Kidney (tissue), 14 donors: Measurements from ENCODE around the gene EEF1AKMT3. TPM values are rescaled to one million over a fixed set of nuclear protein-coding genes. Genes with fewer than 3 reads are reported as not detected.

Experiments
- DNase-seq, 5 donors: peaks; one replicate each; pipeline ENCODE4 v3.0.0-alpha.2; 2013 to 2020
- FAIRE-seq: peaks from 2 replicates; lab custom pipeline; 2012; peaks lifted over from hg19 to GRCh38; lab: Jason Lieb, UNC
- H3K27ac ChIP-seq, 2 donors: one replicate each; pipeline ENCODE4 v1.7.0; 2013; ENCODE audit warnings: low read depth in 2 of 2, low read length in 2 of 2, inconsistent platforms in 1 of 2
- H3K27me3 ChIP-seq: one replicate; pipeline ENCODE4 v1.7.1; 2013; ENCODE audit warnings: low read length, inconsistent platforms; ENCODE audit not compliant: control insufficient read depth, insufficient read depth
- H3K36me3 ChIP-seq, 3 donors: one replicate each; pipeline versions ENCODE4 v1.7.0 to v1.7.1; 2013; ENCODE audit warnings: low read length in 3 of 3, control low read depth in 1 of 3, inconsistent platforms in 1 of 3; ENCODE audit not compliant: insufficient read depth in 3 of 3, control insufficient read depth in 2 of 3
- H3K4me1 ChIP-seq, 3 donors: one replicate each; pipeline versions ENCODE4 v1.7.0 to v1.7.1; 2013; ENCODE audit warnings: low read length in 3 of 3, inconsistent platforms in 1 of 3, low read depth in 1 of 3; ENCODE audit not compliant: control insufficient read depth in 2 of 3, insufficient read depth in 2 of 3
- H3K4me3 ChIP-seq, 3 donors: one replicate each; pipeline versions ENCODE4 v1.7.0 to v1.8.1; 2013; ENCODE audit warnings: low read length in 3 of 3, control low read depth in 1 of 3, inconsistent platforms in 1 of 3
- H3K9ac ChIP-seq, 3 donors: one replicate each; pipeline versions ENCODE4 v1.7.0 to v1.7.1; 2013; ENCODE audit warnings: low read length in 3 of 3, control low read depth in 1 of 3, inconsistent platforms in 1 of 3
- H3K9me3 ChIP-seq, 3 donors: one replicate each; pipeline versions ENCODE4 v1.7.0 to v1.7.1; 2013; ENCODE audit warnings: low read length in 3 of 3, control low read depth in 1 of 3, inconsistent platforms in 1 of 3; ENCODE audit not compliant: control insufficient read depth in 2 of 3, insufficient read depth in 1 of 3
- intact Hi-C: fragments of 100-400 bp; cut with DNase I; formaldehyde crosslinking; loops from one replicate; pipeline ENCODE4 v1.11.1; 2022
- polyA plus RNA-seq: library from polyadenylated mRNA; stranded (reverse); fragments of 350-450 nt; fragmentation: Illumina TruSeq; extraction: RNeasy Lipid Tissue Mini Kit (QIAGEN cat#74804); gene quantifications from one replicate; pipeline ENCODE4 v1.2.3, GENCODE V29; 2014; ENCODE audit warnings: low read depth, low replicate concordance; ENCODE audit not compliant: insufficient read depth
- total RNA-seq: library from RNA; stranded (reverse); fragmentation: NEBNext Ultra II Directional; extraction: Animal tissue kit (Norgen Biotek cat#: 25700); gene quantifications from one replicate; pipeline ENCODE4 v1.2.1, GENCODE V29; 2021
- TF ChIP-seq, protein P1 (sequence below): IDR thresholded peaks from 3 replicates; pipeline ENCODE4 v1.5.1; 2012; ENCODE audit warnings: mild to moderate bottlenecking, moderate library complexity, borderline replicate concordance; ENCODE audit not compliant: insufficient read depth; ENCODE audit errors: extremely low read depth
- donor health status: control.
- donor health status: control.
- donor health status: control.
- donor health status: control.
- donor health status: control.
- donor health status: DM: yes; HTN: yes; CAD: no.
- donor health status: Normal renal cell carcinoma (clear cell type).

The EEF1AKMT3 gene
- total and polyA plus RNA-seq, 2 donors from 2014 or later, result 10.4 to 15.3 TPM

DNA sequence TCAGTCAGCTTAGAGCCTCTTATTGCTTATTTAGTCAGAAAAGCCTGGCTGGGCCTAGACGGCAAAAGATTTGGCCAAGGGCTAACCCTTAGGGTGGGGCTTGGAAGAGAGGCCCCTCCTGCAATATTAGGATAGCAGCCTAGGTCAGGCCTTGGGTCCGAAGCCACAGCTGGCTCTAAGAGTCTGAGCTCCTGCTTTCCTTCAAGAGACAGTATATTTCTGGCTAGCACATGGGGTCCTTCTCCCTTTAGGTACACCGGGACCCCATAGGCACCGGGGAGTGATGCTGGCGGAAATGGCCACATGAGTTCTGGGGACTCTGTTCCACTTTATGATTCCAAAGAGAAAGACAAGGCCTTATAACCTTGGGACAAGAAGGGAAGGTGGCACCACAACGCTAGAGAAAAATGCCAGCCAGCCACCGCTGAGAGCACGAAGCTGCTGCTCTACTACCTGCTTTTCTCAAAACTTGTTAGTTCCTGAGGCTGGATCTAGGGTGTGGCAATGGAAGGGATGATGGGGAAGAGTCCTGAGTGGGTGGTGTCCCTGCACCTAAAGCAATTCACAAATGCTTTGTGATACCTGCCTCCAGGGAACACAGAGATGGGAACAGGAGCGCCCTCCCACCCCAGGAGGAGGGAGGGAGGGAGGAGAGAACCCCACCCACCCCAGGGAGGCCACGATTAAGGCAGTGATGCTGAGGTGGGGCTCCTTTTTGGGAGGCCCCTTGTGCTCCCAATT, 49.2 kb downstream of the EEF1AKMT3 start:
- DNase-seq (no peak), FAIRE-seq (no peak)
- Histone ChIP-seq H3K9me3 (no peaks in the 10 kb centered on the region), H3K36me3 (peaks cover 21 to 61% (median 45%) of the 10 kb centered on the region in 3 donors), H3K9ac (no peak overlapping the region), H3K27ac (no peak overlapping the region), H3K27me3 (no peaks in the 10 kb centered on the region), H3K4me1 (peaks cover 0 to 12% (median 6%) of the 10 kb centered on the region in 3 donors), H3K4me3 (no peak overlapping the region)
- intact Hi-C loops, result no loop called here
- TF ChIP-seq, protein P1, sequence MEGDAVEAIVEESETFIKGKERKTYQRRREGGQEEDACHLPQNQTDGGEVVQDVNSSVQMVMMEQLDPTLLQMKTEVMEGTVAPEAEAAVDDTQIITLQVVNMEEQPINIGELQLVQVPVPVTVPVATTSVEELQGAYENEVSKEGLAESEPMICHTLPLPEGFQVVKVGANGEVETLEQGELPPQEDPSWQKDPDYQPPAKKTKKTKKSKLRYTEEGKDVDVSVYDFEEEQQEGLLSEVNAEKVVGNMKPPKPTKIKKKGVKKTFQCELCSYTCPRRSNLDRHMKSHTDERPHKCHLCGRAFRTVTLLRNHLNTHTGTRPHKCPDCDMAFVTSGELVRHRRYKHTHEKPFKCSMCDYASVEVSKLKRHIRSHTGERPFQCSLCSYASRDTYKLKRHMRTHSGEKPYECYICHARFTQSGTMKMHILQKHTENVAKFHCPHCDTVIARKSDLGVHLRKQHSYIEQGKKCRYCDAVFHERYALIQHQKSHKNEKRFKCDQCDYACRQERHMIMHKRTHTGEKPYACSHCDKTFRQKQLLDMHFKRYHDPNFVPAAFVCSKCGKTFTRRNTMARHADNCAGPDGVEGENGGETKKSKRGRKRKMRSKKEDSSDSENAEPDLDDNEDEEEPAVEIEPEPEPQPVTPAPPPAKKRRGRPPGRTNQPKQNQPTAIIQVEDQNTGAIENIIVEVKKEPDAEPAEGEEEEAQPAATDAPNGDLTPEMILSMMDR, result no peak

DNA sequence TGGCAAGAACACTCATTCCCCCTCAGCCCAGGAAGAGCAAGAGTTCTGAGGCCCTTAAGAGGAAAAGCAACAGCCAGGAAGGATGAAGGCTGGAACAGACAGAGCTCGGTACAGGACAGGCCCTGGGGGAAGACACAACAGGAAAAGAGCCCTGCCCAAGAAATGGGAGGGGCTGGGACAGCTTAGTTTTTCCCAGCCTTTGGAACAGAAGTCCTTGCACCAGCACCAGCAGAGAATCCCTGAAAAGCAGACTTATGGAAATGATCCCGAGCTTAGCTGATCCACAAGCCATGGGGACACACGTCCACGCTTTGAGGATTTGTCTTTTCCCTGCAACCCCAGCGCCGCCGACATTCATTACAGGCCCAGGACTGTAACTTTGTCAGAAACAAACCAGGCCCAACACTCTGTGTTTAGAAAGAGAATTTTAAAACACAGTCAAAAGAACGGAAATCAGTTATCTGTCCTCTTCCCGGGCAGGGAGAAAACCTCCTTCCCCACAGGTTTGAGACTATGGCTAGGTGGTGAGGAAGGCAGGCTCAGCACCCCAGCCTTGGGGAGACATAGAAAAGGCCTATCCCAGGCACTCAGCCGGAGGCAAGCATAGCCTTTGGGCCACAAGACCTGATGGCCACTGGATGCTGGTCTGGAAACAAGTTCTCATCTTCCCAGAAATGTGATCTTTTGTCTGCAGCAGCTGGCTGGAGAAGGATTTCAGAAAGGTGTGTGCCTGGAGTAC, 50.1 kb downstream of the EEF1AKMT3 start:
- TF ChIP-seq, protein P1, result no peak
- no peak for FAIRE-seq
- intact Hi-C loops, result no loop called here
- Histone ChIP-seq H3K27me3 (no peaks in the 10 kb centered on the region), H3K4me3 (no peak overlapping the region), H3K9ac (no peak overlapping the region), H3K27ac (no peak overlapping the region), H3K4me1 (peaks cover 0 to 8% (median 3%) of the 10 kb centered on the region in 3 donors), H3K36me3 (peaks cover 30 to 70% (median 54%) of the 10 kb centered on the region in 3 donors), H3K9me3 (no peaks in the 10 kb centered on the region)
- no peak for DNase-seq

DNA sequence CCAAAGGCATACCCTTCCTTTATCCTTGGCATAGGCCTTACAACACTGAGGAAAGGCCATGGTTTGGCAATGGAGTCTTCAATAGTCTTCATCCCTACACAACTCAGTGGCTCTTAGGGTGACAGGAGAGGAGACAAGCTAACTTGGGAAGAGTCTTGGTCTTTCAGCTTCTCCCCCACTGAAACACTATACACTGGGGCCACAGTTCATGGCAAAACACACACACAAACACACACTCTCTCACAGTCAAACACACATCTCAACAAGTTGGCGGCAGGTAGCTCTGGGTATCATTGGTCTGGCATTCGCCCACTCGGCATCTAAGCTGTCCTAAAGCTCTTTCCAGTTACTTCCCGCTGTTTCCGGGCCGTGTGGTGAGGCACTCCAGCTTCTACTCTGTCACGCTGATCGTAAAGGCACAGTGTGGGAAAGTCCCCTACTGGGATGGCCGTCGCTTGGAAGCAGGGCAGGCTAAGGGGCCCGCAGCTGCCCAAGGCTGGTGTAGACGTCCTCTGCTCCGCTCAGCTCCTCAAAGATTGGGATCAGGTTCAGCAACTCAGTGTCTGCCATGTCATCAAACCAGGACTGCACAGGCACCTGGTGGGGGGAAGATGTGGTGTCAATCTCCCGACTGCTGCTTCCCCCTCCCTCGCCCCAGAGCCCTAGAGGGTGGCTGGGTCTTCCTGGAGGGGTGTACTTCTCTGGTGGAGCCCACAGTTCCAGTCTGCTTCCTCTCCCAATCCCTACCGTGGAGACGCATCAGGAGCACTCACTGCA, 50.9 kb downstream of the EEF1AKMT3 start:
- DNase-seq (peak in 1 of 5 donors; percentile 29), FAIRE-seq (no peak)
- H3K27me3 ChIP-seq, result no peaks in the 10 kb centered on the region
- no peak overlapping the region for H3K27ac ChIP-seq
- peaks cover 33 to 72% (median 59%) of the 10 kb centered on the region in 3 donors for H3K36me3 ChIP-seq
- H3K9me3 ChIP-seq, result no peaks in the 10 kb centered on the region
- intact Hi-C loops, result no loop called here
- H3K4me3 ChIP-seq, result no peak overlapping the region
- H3K9ac ChIP-seq, result no peak overlapping the region
- peaks cover 0 to 5% (median 0%) of the 10 kb centered on the region in 3 donors for H3K4me1 ChIP-seq
- TF ChIP-seq, protein P1, result no peak
